A204.1 (cell line): ENCODE data around the gene GNL1.
"Not testable (repeated sequence)": the region's sequence is repeated elsewhere in the genome, so short reads cannot be mapped to it uniquely, and the experiment has no call there.

Experiments used
- FAIRE-seq: peaks from 2 replicates; lab custom pipeline; 2012; peaks lifted over from hg19 to GRCh38; lab: Jason Lieb, UNC

Gene GNL1

DNA sequence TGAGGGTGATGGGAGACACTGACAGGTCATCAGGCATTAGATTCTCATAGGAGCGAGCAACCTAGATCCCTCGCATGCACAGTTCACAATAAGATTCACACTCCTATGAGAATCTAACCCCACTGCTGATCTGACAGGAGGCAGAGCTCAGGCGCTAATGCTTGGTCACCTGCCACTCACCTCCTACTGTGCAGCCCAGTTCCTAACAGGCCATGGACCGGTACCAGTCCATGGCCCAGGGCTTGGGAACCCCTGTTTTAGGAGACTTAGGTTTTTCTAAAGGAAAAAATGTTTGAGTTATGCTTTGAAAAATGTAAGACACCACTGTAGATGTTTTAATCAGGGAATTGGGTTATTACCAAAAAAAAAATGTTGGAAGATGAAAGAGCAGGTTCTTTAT, 60.3 kb downstream of the GNL1 start:
- FAIRE-seq = no peak

DNA sequence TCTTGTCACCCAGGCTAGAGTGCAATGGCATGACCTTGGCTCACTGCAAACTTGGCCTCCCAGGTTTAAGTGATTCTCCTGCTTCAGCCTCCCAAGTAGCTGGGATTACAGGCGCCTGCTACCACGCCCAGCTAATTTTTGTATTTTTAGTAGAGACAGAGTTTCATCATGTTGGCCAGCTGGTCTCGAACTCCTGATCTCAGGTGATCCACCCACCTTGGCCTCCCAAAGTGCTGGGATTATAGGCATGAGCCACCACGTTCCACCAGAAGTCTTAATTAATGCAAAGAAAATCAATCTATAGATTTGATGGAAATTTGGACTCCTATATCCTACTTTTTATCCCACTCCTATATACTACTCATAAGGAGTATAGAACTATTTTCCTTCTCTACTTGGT, 61.2 kb downstream of the GNL1 start:
- not testable (repeated sequence) for FAIRE-seq

DNA sequence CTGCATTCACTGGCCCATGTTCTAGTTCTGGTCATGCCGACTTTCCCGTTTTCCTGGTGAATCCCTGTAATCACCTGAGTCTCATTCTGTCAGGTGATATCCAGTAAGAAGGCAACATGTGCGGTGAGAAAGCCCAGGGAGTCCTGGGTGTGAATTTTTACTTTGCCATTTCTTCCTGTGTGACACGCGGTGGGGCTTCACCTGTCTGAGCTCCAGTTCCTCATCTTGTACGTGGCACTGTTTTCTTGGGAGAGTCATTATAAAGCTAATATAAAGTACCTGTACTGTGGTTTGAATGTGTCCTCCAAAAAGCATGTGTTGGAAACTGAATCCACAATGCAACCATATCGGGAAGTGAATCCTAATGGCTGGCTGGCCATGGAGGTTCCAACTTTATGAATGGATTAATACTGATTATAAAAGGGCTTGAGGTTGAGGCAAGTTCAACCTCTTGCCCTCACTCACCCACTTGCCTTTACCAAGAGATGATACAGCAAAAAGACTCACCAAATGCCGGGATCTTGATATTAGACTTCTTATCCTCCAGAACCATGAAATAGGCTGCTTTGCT, 61.9 kb downstream of the GNL1 start:
- no peak for FAIRE-seq

DNA sequence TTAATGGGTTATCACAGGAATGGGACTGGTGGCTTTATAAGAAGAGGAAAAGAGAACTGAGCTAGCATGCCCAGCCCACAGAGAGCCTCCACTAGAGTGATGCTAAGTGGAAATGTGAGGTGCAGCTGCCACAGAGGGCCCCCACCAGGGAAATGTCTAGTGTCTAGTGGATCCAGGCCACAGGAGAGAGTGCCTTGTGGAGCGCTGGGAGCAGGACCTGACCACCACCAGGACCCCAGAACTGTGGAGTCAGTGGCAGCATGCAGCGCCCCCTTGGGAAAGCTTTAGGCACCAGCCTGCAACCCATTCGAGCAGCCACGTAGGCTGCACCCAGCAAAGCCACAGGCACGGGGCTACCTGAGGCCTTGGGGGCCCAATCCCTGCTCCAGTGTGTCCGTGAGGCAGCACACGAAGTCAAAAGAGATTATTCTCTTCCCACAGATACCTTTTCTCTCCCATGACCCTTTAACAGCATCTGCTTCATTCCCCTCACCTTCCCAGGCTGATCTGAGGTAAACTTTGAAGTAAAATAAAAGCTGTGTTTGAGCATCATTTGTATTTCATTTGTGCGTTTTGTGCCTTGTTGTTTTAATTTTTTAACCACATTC, 62.5 kb downstream of the GNL1 start:
- no peak for FAIRE-seq

DNA sequence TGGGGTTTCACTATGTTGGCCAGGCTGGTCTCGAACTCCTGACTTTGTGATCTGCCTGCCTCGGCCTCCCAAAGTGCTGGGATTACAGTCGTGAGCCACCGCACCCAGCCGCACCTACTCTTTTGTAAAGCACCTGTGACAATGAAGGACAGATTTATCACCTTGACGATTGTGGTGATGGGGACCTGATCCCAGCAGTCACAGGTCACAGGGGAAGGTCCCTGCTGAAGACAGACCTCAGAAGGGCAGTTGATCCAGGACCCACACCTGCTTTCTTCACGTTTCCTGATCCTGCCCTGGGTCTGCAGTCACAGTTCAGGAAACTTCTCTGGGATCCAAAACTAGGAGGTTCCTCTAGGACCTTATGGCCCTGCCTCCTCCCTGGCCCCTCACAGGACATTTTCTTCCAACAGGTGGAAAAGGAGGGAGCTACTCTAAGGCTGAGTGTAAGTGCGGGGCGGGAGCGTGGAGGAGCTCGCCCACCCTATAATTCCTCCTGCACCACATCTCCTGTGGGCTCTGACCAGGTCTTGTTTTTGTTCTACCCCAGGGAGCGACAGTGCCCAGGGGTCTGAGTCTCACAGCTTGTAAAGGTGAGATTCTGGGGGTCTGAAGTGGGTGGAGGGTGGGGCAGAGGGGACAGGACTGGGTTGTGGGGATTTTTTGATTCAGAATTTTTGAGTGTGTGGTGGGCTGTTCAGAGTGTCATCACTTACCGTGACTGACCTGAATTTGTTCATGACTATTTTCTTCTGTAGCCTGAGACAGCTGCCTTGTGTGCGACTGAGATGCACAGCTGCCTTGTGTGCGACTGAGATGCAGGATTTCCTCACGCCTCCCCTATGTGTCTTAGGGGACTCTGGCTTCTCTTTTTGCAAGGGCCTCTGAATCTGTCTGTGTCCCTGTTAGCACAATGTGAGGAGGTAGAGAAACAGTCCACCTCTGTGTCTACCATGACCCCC, 64.0 kb downstream of the GNL1 start:
- FAIRE-seq = no peak
